Measurements from ENCODE around the gene MSI2. TPM values are rescaled to one million over a fixed set of nuclear protein-coding genes. Genes with fewer than 3 reads are reported as not detected.
"Not testable (repeated sequence)": the region's sequence is repeated elsewhere in the genome, so short reads cannot be mapped to it uniquely, and the experiment has no call there.

MSI2 gene
- total RNA-seq, result 44.6 TPM

DNA sequence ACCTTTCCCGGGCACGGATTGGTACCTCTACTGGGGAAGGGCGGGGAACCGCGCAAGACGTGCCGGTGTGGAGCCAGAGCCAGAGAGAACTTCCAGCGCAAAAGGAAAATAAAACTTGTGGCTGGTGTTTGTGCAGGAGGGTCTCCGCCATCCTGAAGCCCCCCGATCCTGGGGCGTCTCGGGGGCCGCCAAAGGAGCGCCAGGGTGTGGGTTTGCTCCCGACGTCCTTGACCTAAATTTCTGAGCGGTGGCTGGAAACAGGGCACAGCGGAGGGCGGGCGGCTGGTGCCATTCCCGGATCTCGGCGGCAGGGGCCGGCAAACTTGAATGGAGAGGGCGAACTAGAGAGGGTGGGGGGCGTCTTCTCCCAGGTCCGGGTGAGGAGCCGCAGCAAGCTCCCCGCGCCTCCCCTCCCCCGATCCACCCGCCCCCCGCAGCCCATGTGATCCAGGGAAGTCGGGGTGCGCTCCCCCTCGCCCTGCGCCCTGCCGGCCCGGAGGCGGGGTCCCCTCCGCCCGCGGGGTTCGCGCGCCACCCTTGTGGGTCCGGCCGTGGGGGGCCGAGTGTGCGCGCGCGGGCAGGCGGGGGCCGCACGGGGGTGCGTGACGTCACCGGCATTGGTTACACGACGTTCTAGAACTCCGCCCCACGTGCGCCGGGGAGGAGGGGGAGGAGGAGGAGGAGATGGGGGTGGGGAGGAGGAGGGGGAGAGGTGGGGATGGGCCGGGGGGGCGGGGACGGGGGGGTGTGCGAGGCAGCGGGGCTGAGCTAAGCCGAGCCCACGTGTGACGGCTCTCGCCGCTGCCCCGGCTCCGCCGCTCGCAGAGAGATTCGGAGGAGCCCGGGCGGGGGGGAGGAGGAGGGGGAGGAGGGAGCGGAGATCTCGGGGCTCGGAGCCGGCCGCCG, at the start of gene MSI2:
Gene MSI2 (plus strand): TSS at position 748 of the 906 bp plus-strand sequence. CDS start 220 bp downstream, outside the sequence.
- peak; percentile 79 for DNase-seq

DNA sequence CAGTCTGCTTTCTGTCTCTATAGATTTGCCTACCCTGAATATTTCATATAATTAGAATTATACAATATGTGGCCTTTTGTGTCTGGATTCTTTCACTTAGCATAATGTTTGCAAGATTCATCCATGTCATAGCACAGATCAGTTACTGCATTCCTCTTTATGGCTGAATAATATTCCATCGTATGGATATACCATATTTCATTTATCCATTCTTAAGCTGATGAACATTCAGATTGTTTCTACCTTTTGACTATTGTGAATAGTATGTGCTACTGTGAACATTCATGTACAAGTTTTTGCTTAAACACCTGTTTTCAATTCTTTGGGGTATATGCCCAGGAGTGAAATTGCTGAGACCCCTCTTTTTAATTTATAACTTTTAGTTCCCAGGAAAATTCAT, 49.4 kb upstream of the MSI2 start:
- no peak for DNase-seq

DNA sequence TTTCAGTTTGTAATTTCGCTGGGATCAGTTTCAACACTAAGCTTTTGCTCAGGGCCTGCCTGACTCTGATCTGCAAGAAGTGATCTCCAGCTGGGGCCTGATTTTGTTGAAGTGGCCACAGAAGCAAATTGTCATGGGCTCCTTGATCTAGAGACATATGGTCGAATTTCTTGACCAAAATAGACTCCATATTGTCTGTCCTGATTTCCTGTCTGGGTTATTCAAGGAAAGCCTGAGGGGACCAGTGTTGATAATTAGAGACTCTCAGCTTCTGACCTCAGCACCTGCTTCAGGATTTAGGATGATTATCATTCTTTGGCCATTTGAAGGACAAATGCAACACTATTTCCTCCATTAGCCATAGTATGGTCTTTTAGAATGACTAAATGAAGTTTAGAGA, 48.9 kb upstream of the MSI2 start:
- DNase-seq, result no peak

- no peak for DNase-seq
Observed at GRCh38 chr17:57210224-57210553, 46.1 kb upstream of the MSI2 start.

- no peak for DNase-seq
Observed at GRCh38 chr17:57210972-57211411, 45.3 kb upstream of the MSI2 start.

DNA sequence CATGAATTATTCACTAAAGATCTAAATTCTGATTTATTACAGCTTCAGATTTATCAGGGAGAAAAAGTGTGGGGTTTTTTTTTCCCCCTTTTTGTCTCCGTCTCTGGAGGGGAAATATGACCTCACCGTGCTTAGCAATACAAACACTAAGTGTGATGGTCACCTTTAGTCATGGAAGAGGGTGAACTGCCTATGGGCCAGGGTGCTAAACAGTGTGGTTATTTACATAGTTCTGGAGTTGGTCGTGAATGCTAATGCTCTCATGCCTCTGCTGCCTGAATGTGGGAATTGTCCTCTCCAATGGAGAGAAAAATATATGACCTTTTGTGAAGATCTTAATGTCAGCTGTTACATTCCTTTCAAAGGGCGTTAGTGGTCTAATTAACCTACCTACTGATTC, 44.8 kb upstream of the MSI2 start:
- DNase-seq, result no peak

GRCh38 chr17:57213180-57213825, 43.0 kb upstream of the MSI2 start:
- no peak for DNase-seq

DNA sequence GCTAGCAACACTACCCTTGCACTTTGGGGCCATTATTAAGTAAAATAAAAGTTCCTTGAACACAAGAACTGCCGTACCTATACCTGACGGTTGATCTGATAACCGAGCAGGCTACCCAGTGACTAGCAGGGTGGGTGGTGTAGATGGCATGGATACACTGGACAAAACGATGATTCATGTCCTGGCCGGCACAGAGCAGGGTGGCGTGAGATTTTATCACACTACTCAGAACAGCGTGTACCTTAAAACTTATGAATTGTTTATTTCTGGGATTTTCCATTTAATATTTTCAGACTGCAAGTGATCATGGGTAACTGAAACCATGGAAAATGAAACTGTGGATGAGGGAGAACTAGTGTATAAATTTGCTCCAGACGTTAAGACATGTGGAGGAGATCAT, 41.0 kb upstream of the MSI2 start:
- no peak for DNase-seq

DNA sequence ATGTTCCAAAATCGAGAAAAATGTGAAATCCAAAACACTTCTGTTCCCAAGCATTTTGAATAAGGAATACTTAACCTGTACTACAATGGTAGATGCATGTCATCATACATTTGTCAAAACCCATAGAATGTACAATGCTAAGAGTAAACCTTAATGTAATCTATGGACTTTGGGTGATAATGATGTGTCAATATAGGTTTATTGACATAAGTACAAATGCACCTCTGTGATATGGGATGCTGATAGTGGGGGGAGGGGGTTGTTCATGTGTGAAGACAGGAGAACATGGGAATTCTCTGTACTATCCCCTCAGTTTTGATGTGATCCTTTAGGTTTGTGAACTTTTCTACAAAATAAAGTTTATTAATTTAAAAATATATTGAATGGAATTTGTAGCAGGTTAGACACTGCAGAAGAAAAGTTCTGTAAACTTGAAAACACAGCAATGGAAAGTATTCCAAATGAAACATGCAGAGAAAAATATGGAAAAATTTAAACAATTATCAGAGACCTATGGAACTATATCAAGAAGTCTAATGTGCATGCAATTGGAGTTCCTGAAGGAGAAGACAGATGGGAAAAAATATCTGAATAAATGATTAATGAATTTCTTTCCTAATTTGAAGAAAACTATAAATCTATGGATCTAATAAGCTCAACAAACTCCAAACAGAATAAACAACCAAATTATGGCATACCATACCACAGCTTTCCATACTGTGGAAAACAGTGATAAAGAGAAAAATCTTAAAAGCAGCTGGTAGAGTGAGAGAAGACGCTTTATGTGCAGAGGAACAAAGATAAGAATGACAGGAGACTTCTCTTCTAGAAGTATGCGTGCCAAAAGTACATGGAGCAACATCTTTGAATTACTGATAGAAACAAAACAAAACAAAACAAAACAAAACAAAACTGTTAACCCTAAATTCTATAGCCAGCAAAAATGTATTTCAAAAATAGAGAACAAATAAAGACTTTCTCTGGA, 34.7 kb upstream of the MSI2 start:
- no peak for DNase-seq

GRCh38 chr17:57222422-57222821, 33.9 kb upstream of the MSI2 start:
- DNase-seq, result not testable (repeated sequence)

DNA sequence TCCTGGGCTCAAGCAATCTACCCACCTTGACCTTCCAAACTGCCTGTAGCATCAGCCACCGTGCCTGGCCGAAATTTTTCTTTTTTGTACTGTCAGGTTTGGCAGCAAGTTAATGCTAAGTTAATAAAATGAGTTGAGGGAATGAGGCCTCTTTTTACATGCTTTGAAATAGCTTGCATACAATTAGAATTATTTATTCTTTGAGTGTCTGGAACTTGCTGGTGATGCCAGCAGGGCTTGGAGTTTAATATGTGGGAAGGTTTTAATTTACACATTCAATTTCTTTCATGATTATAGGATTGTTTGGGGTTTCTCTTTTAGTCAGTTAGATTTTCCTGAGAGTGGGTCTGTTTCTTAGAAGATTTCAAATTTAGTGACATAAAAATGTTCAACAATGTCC, 31.2 kb upstream of the MSI2 start:
- DNase-seq, result no peak

- DNase-seq, result no peak
Observed at GRCh38 chr17:57226793-57227192, 29.5 kb upstream of the MSI2 start.

DNA sequence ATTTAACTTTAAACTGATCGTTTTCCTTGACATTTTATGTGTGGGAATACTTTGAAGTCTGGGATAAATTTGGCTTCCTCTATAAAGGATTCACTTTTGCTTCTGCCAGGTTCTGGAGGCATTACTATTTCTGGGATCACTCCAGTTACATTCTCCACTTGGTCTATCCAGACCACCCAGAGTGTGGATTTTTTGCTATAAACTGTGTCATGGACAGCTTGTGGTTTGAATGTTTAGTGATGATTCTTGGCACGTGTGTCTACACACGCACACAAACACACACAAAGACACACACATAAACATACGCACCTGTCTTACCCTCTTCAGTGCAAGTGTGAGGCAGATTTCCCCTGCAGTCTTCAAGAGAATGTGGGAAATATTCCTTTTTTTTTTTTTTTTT, 27.4 kb upstream of the MSI2 start:
- DNase-seq, result no peak

DNA sequence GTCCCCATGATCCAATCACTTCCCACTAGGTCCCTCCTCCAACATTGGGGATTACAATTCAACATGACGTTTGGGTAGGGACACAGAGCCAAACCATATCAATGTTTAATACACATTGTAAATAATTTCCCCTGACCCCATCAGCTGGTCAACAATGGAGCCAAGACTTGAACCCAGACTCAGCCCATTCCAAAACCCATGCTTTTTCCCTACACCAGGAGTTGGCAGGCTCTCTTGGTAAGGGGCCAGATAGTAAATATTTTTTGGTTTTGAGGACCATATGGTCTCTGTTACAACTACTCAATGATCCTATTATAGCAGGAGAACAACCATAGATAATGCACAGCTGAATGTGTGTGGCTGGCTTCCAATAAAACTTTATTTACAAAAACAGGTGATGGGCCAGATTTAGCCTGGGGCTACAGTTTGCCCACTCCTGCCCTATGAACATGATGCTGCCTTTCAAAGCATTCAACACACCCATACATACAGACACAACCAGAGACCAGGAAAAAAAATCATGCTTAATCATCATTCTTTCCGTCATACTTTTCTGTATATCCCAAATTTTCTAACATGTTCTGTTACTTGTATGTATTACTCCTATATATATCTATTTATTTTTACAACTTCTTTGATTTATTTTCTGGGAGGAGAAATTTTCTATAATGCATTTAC, 22.1 kb upstream of the MSI2 start:
- no peak for DNase-seq

- DNase-seq, result no peak
Observed at GRCh38 chr17:57234739-57235092, 21.6 kb upstream of the MSI2 start.

GRCh38 chr17:57235124-57235523, 21.2 kb upstream of the MSI2 start:
- DNase-seq, result no peak

GRCh38 chr17:57236686-57237299, 19.5 kb upstream of the MSI2 start:
- DNase-seq, result no peak

GRCh38 chr17:57240648-57241047, 15.7 kb upstream of the MSI2 start:
- no peak for DNase-seq

DNA sequence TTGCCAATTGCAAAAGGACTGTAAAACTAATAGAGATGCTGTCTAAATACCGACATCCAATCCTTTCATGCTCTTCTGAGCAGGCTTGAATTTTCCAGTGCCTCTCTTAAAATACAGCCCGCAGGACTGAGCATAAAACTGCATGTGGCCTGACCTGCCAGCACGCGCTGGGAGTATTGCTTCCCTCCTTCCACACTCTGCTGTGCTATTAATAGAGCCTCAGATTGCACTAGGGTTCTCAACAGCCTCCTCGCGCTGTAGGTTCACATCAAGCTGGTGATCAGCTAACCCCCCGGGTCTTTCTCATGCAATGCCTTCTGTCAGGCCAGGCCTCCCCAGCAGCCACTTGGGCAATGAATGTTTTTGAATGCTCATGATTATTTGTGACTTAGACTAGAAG, 14.2 kb upstream of the MSI2 start:
- no peak for DNase-seq

- DNase-seq, result no peak
Observed at GRCh38 chr17:57243171-57243622, 13.1 kb upstream of the MSI2 start.

DNA sequence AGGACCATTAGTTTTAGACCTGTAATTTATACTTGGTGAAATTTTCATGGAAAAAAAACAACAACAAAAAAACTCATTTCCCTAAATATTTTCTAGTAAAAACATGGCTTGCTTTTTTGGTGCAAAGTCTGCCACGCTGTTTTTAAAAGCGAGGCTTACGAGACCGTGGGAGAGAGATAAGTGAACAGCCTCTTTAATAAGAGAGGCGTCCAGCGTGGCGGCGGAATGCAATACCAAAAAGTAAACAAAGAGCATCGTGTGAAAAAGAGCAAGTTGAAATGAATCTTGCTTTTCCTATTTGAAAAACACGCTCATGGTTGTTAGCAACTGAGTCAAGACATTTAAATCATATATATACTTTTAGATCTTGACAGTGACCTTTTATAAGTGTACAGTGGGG, 10.5 kb upstream of the MSI2 start:
- no peak for DNase-seq

- no peak for DNase-seq
Observed at GRCh38 chr17:57246257-57246656, 10.1 kb upstream of the MSI2 start.
